GM23248 (cell line): Measurements from ENCODE around the gene CHST8. TPM values are rescaled to one million over a fixed set of nuclear protein-coding genes. Genes with fewer than 3 reads are reported as not detected.

ENCODE experiments used
- DNase-seq: peaks from one replicate; pipeline ENCODE4 v3.0.0-alpha.2; 2015
- H2AFZ ChIP-seq: fragments of 200-600 bp; sonication (generic); 2 replicates; pipeline ENCODE4 v1.6.1; 2016; ENCODE audit warnings: antibody characterized with exemption
- H3F3A ChIP-seq: fragments of 200-600 bp; sonication (generic); 2 replicates; pipeline ENCODE4 v1.6.1; 2016; ENCODE audit warnings: mild to moderate bottlenecking, antibody characterized with exemption, mixed run types; ENCODE audit not compliant: insufficient read depth
- H3K27ac ChIP-seq: fragments of 200-600 bp; sonication (generic); 2 replicates; pipeline ENCODE4 v1.5.1; 2016; ENCODE audit warnings: mild to moderate bottlenecking
- H3K27me3 ChIP-seq: fragments of 200-600 bp; sonication (generic); replicated peaks from 2 replicates; pipeline ENCODE4 v1.6.1; 2016; ENCODE audit warnings: mild to moderate bottlenecking; ENCODE audit not compliant: insufficient read depth
- H3K36me3 ChIP-seq: fragments of 200-600 bp; sonication (generic); 2 replicates; pipeline ENCODE4 v1.6.1; 2016; ENCODE audit warnings: low read depth, mild to moderate bottlenecking
- H3K4me1 ChIP-seq: fragments of 200-600 bp; sonication (generic); 2 replicates; pipeline ENCODE4 v1.6.1; 2016; ENCODE audit warnings: mild to moderate bottlenecking; ENCODE audit not compliant: insufficient read depth
- H3K4me2 ChIP-seq: fragments of 200-600 bp; sonication (generic); one replicate; pipeline ENCODE4 v1.6.1; 2016; ENCODE audit warnings: mild to moderate bottlenecking; ENCODE audit not compliant: unreplicated experiment
- H3K4me3 ChIP-seq: fragments of 200-600 bp; sonication (generic); 2 replicates; pipeline ENCODE4 v1.5.1; 2016; ENCODE audit warnings: mild to moderate bottlenecking
- H3K79me2 ChIP-seq: fragments of 200-600 bp; sonication (generic); 2 replicates; pipeline ENCODE4 v1.6.1; 2016; ENCODE audit warnings: mild to moderate bottlenecking; ENCODE audit not compliant: insufficient read depth
- H3K9ac ChIP-seq: fragments of 200-600 bp; sonication (generic); 2 replicates; pipeline ENCODE4 v1.6.1; 2016; ENCODE audit warnings: mild to moderate bottlenecking
- H3K9me2 ChIP-seq: fragments of 200-600 bp; sonication (generic); 2 replicates; pipeline ENCODE4 v1.6.1; 2016; ENCODE audit warnings: mixed run types, mild to moderate bottlenecking, moderate library complexity; ENCODE audit not compliant: insufficient read depth
- H3K9me3 ChIP-seq: fragments of 200-600 bp; sonication (generic); one replicate; pipeline ENCODE4 v1.6.1; 2017; ENCODE audit warnings: low read depth
- H4K20me1 ChIP-seq: fragments of 200-600 bp; sonication (generic); 2 replicates; pipeline ENCODE4 v1.6.0; 2016; ENCODE audit not compliant: insufficient read depth
- EZH2 ChIP-seq: fragments of 200-600 bp; sonication (generic); IDR thresholded peaks from 2 replicates; pipeline ENCODE4 v1.6.1; 2018; ENCODE audit warnings: antibody characterized with exemption, mild to moderate bottlenecking; ENCODE audit not compliant: insufficient read depth, poor library complexity, severe bottlenecking
- EZH2phosphoT487 ChIP-seq: fragments of 200-600 bp; sonication (generic); IDR thresholded peaks from 2 replicates; pipeline ENCODE4 v1.6.1; 2018; ENCODE audit warnings: antibody characterized with exemption, moderate library complexity, mild to moderate bottlenecking, low read depth; ENCODE audit not compliant: insufficient read depth
- WGBS, 2 experiments: methylation state at CpG; one replicate each; pipeline ENCODE4 v1.1.6; 2015 to 2017; ENCODE audit warnings: low lambda C conversion rate in 2 of 2, low coverage in 1 of 2; ENCODE audit errors: missing lambda C conversion rate in 2 of 2; 5-methylcytosine and 5-hydroxymethylcytosine counted together
- in situ Hi-C: fragments of 300-500 bp; cut with MboI; formaldehyde crosslinking; loops from 2 replicates; pipeline ENCODE4 v1.15.0; 2020
- polyA plus RNA-seq: library from polyadenylated mRNA; unstranded; fragments of >200 nt; fragmentation: Nextera tagmentation; extraction: Ambion mirVana; gene quantifications from 2 replicates; pipeline ENCODE4 v1.2.1, GENCODE V29; 2016
- total RNA-seq: library from RNA; depleted of rRNA; stranded (reverse); fragments of >200 nt; shearing (Covaris generic); gene quantifications from 2 replicates; pipeline ENCODE4 v1.2.3, GENCODE V29; 2014; rRNA removed

Gene CHST8, protein sequence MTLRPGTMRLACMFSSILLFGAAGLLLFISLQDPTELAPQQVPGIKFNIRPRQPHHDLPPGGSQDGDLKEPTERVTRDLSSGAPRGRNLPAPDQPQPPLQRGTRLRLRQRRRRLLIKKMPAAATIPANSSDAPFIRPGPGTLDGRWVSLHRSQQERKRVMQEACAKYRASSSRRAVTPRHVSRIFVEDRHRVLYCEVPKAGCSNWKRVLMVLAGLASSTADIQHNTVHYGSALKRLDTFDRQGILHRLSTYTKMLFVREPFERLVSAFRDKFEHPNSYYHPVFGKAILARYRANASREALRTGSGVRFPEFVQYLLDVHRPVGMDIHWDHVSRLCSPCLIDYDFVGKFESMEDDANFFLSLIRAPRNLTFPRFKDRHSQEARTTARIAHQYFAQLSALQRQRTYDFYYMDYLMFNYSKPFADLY
- total RNA-seq (0.89 and 1.1 TPM in 2 replicates), polyA plus RNA-seq (0.23 and 0.30 TPM in 2 replicates)

- DNase-seq = peak; percentile 69
- peak within 1 kb of the TSS; percentile 57 for H3K4me2 ChIP-seq
- in situ Hi-C loops = no loop called here
- H3K9me3 ChIP-seq = no peaks in the 10 kb centered on the region
- peak within 1 kb of the TSS; percentile 23 for H2AFZ ChIP-seq
- no peaks in the 10 kb centered on the region for H3K36me3 ChIP-seq
- H3K4me1 ChIP-seq = no peaks in the 10 kb centered on the region
- WGBS, 2 experiments = 2% methylated on average over 29 to 77 of the region's 96 CpGs
- no peaks in the 10 kb centered on the region for H3K79me2 ChIP-seq
- H3K4me3 ChIP-seq = peak within 1 kb of the TSS; percentile 68
- no peaks in the 10 kb centered on the region for H3F3A ChIP-seq
- no peak within 1 kb of the TSS for H3K27ac ChIP-seq
- no peak within 1 kb of the TSS for H3K9ac ChIP-seq
- peaks cover 43% of the 10 kb centered on the region for H3K27me3 ChIP-seq
- H3K9me2 ChIP-seq = no peaks in the 10 kb centered on the region
- no peak for TF ChIP-seq EZH2phosphoT487
- TF ChIP-seq EZH2 = no peak
- H4K20me1 ChIP-seq = no peaks in the 10 kb centered on the region
These were observed at the start of gene CHST8 for GRCh38 chr19:33621811-33622504. Gene CHST8, plus strand, starts transcription at chr19:33621953. Its CDS starts 67,309 bp downstream, at chr19:33689262.

- no peak overlapping the region for H3K4me2 ChIP-seq
- no peak overlapping the region for H3K27ac ChIP-seq
- H3F3A ChIP-seq = no peaks in the 10 kb centered on the region
- no peaks in the 10 kb centered on the region for H3K79me2 ChIP-seq
- WGBS, 2 experiments = 3 to 8% methylated on average over 2 of the region's 2 CpGs
- H3K36me3 ChIP-seq = no peaks in the 10 kb centered on the region
- H3K4me1 ChIP-seq = no peaks in the 10 kb centered on the region
- no peak for DNase-seq
- no peaks in the 10 kb centered on the region for H3K9me2 ChIP-seq
- no peaks in the 10 kb centered on the region for H4K20me1 ChIP-seq
- H2AFZ ChIP-seq = no peak overlapping the region
- no peak overlapping the region for H3K9ac ChIP-seq
- H3K9me3 ChIP-seq = no peaks in the 10 kb centered on the region
- in situ Hi-C loops = no loop called here
- H3K4me3 ChIP-seq = no peak overlapping the region
- H3K27me3 ChIP-seq = peaks cover 15% of the 10 kb centered on the region; the same call in 1 of the 2 replicates
- TF ChIP-seq EZH2phosphoT487 = no peak
These were observed 48.8 kb upstream of the CHST8 start for GRCh38 chr19:33572929-33573328.

DNA sequence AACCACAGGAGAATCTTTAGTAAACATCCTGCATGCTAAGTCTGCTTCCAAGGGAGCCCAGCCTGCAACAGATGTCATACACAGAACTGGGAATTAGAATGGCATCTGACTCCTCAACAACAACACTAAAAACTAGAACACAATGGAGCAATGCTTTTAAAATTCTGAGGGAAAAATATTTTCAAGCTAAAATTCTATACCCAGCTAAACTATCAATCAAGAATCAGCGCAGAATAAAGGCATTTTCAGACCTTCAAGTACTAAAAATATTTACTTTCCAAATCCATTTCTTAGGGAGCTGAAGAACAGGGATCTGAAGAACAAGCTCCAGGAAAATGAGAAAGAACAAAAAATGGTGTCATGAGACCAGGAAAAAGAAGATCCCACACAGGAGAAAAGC lies 46.9 kb upstream of the CHST8 start:
- H3K27ac ChIP-seq = no peak overlapping the region
- no peak overlapping the region for H3K9ac ChIP-seq
- H3K4me2 ChIP-seq = no peak overlapping the region
- WGBS, 2 experiments = 36 to 40% methylated on average over 1 of the region's 1 CpG
- H3K9me2 ChIP-seq = no peaks in the 10 kb centered on the region
- H4K20me1 ChIP-seq = no peaks in the 10 kb centered on the region
- no peaks in the 10 kb centered on the region for H3K9me3 ChIP-seq
- H3K79me2 ChIP-seq = no peaks in the 10 kb centered on the region
- in situ Hi-C loops = no loop called here
- H3K4me1 ChIP-seq = no peaks in the 10 kb centered on the region
- H3K36me3 ChIP-seq = no peaks in the 10 kb centered on the region
- no peak for DNase-seq
- no peak overlapping the region for H3K4me3 ChIP-seq
- TF ChIP-seq EZH2 (no peak), EZH2phosphoT487 (no peak)
- H3K27me3 ChIP-seq = peaks cover 13% of the 10 kb centered on the region; the same call in 1 of the 2 replicates
- no peaks in the 10 kb centered on the region for H3F3A ChIP-seq
- no peak overlapping the region for H2AFZ ChIP-seq

GRCh38 chr19:33578697-33579096 lies 43.1 kb upstream of the CHST8 start:
- H2AFZ ChIP-seq = no peak overlapping the region
- H3K27ac ChIP-seq = no peak overlapping the region
- H3K4me3 ChIP-seq = no peak overlapping the region
- TF ChIP-seq EZH2 (no peak), EZH2phosphoT487 (no peak)
- 14 to 38% methylated on average over 3 of the region's 3 CpGs for WGBS, 2 experiments
- no peak overlapping the region for H3K9ac ChIP-seq
- no peaks in the 10 kb centered on the region for H3K79me2 ChIP-seq
- in situ Hi-C loops = no loop called here
- H3K27me3 ChIP-seq = no peaks in the 10 kb centered on the region; the same call in 1 of the 2 replicates
- DNase-seq = no peak
- no peaks in the 10 kb centered on the region for H3F3A ChIP-seq
- no peaks in the 10 kb centered on the region for H4K20me1 ChIP-seq
- no peaks in the 10 kb centered on the region for H3K9me3 ChIP-seq
- H3K4me2 ChIP-seq = no peak overlapping the region
- no peaks in the 10 kb centered on the region for H3K9me2 ChIP-seq
- H3K36me3 ChIP-seq = no peaks in the 10 kb centered on the region
- no peaks in the 10 kb centered on the region for H3K4me1 ChIP-seq
